Sigmoid colon (tissue), 7 donors: ENCODE data around the gene FPR2. TPM values are rescaled to one million over a fixed set of nuclear protein-coding genes. Genes with fewer than 3 reads are reported as not detected.
A peak's percentile ranks its signal among the peaks of the same experiment; 100 is the strongest.

Experiments used
- DNase-seq: peaks from one replicate; pipeline ENCODE4 v3.0.0-alpha.2; 2019
- H3K27ac ChIP-seq, 4 donors: fragments of 200-600 bp; sonication (generic); one replicate each; pipeline ENCODE4 v1.5.1; 2016 to 2019; ENCODE audit warnings: mild to moderate bottlenecking in 1 of 4
- H3K27me3 ChIP-seq, 3 donors: fragments of 200-600 bp; sonication (generic); one replicate each; pipeline ENCODE4 v1.5.1; 2019; ENCODE audit warnings: mild to moderate bottlenecking in 1 of 3
- H3K36me3 ChIP-seq, 4 donors: fragments of 200-600 bp; sonication (generic); one replicate each; pipeline ENCODE4 v1.5.1; 2016 to 2019
- H3K4me1 ChIP-seq, 4 donors: fragments of 200-600 bp; sonication (generic); one replicate each; pipeline ENCODE4 v1.5.1; 2017 to 2019
- H3K4me3 ChIP-seq, 4 donors: fragments of 200-600 bp; sonication (generic); one replicate each; pipeline ENCODE4 v1.5.1; 2017 to 2019; ENCODE audit warnings: mild to moderate bottlenecking in 2 of 4, moderate library complexity in 1 of 4
- H3K9me3 ChIP-seq, 4 donors: fragments of 200-600 bp in 3 of 4; sonication (generic) in 3 of 4; one replicate each; pipeline versions ENCODE4 v1.5.1 to v1.6.1; 2013 to 2019
- CTCF ChIP-seq, 4 experiments: fragments of 450-650 bp in 3 of 4; fragments of 200-600 bp in 1 of 4; IDR thresholded peaks; one replicate each; pipeline ENCODE4 v1.5.1; 2016 to 2019; ENCODE audit warnings: antibody characterized with exemption in 4 of 4, mild to moderate bottlenecking in 3 of 4, moderate library complexity in 2 of 4
- EP300 ChIP-seq, 4 donors: sonication (generic); formaldehyde crosslinking; IDR thresholded peaks; one replicate each; pipeline ENCODE4 v1.6.1; 2017; ENCODE audit warnings: antibody characterized with exemption in 4 of 4
- POLR2A ChIP-seq, 2 donors: fragments of 450-650 bp; IDR thresholded peaks; one replicate each; pipeline ENCODE4 v1.6.1; 2016; ENCODE audit warnings: antibody characterized with exemption in 2 of 2, mild to moderate bottlenecking in 2 of 2, moderate library complexity in 2 of 2
- POLR2AphosphoS5 ChIP-seq, 4 donors: sonication (generic); formaldehyde crosslinking; IDR thresholded peaks; one replicate each; pipeline ENCODE4 v1.6.1; 2017; ENCODE audit warnings: antibody characterized with exemption in 4 of 4
- WGBS, 2 donors: extraction: QIAGEN DNeasy Blood & Tissue Kit; methylation state at CpG; one replicate each; pipeline ENCODE4 v1.1.7; 2013; 5-methylcytosine and 5-hydroxymethylcytosine counted together
- intact Hi-C: fragments of 100-400 bp; cut with DNase I; formaldehyde crosslinking; loops from one replicate; pipeline ENCODE4 v1.15.1; 2023
- polyA plus RNA-seq, 3 donors: library from polyadenylated mRNA; stranded (reverse); fragments of 200-250 nt; gene quantifications; one replicate each; pipeline ENCODE4 v1.2.3, GENCODE V29; 2013
- total RNA-seq, 4 donors: library from RNA; depleted of rRNA; stranded (reverse); fragments of >200 nt; gene quantifications; one replicate each; pipeline ENCODE4 v1.1.0, GENCODE V29; 2016
- donor health status: healthy with polysubstance abuse.
- donor health status: Bipolar disorder and iron deficiency.
- donor health status: healthy.

Gene FPR2
- total RNA-seq (1 to 10 TPM in 2 of 4 donors, under 1 TPM in 1, not detected in 1; 0.36 to 3.7 (median 1.2) TPM), polyA plus RNA-seq (1 to 10 TPM in 2 of 3 donors, under 1 TPM in 1; 0.60 to 2.3 (median 1.4) TPM)

- no peak for DNase-seq
- Histone ChIP-seq H3K36me3 (no peaks in the 10 kb centered on the region), H3K4me3 (no peak within 1 kb of the TSS), H3K4me1 (no peaks in the 10 kb centered on the region), H3K9me3 (no peaks in the 10 kb centered on the region), H3K27me3 (peaks cover 0 to 14% (median 0%) of the 10 kb centered on the region in 3 donors), H3K27ac (no peak within 1 kb of the TSS)
- intact Hi-C loops: no loop called here
- 60 to 68% methylated on average over 8 of the region's 8 CpGs for WGBS, 2 donors
- TF ChIP-seq POLR2A (IDR thresholded peaks at IDR 0.05): no peak
- TF ChIP-seq EP300 (IDR thresholded peaks at IDR 0.05): no peak
- no peak for TF ChIP-seq POLR2AphosphoS5 (IDR thresholded peaks at IDR 0.05)
- no peak for TF ChIP-seq CTCF (IDR thresholded peaks at IDR 0.05)
These were observed at the start of gene FPR2 for GRCh38 chr19:51760697-51761356. Gene FPR2 (plus strand): TSS chr19:51761180. CDS start chr19:51768659, 7,479 bp downstream.

GRCh38 chr19:51711702-51712101, 49.3 kb upstream of the FPR2 start:
- H3K27ac ChIP-seq: no peak overlapping the region
- H3K4me3 ChIP-seq: no peak overlapping the region
- H3K9me3 ChIP-seq: no peaks in the 10 kb centered on the region
- TF ChIP-seq CTCF (IDR thresholded peaks at IDR 0.05) (no peak), POLR2AphosphoS5 (IDR thresholded peaks at IDR 0.05) (no peak), POLR2A (IDR thresholded peaks at IDR 0.05) (no peak), EP300 (IDR thresholded peaks at IDR 0.05) (no peak)
- WGBS, 2 donors: 50 to 85% methylated on average over 1 of the region's 1 CpG
- H3K36me3 ChIP-seq: peaks cover 0 to 4% (median 2%) of the 10 kb centered on the region in 4 donors
- H3K27me3 ChIP-seq: peaks cover 0 to 3% (median 0%) of the 10 kb centered on the region in 3 donors
- no peaks in the 10 kb centered on the region for H3K4me1 ChIP-seq
- DNase-seq: no peak
- intact Hi-C loops: no loop called here

- Histone ChIP-seq H3K4me3 (no peak overlapping the region), H3K4me1 (no peaks in the 10 kb centered on the region), H3K9me3 (no peaks in the 10 kb centered on the region), H3K36me3 (no peaks in the 10 kb centered on the region), H3K27ac (no peak overlapping the region), H3K27me3 (peaks cover 0 to 12% (median 0%) of the 10 kb centered on the region in 3 donors)
- TF ChIP-seq POLR2A (IDR thresholded peaks at IDR 0.05): no peak
- TF ChIP-seq POLR2AphosphoS5 (IDR thresholded peaks at IDR 0.05): peak in 1 of 4 donors; percentile 10
- no peak for TF ChIP-seq EP300 (IDR thresholded peaks at IDR 0.05)
- peak in 1 of 4 experiments; percentile 7 for TF ChIP-seq CTCF (IDR thresholded peaks at IDR 0.05)
- no peak for DNase-seq
- 43% methylated on average over 9 of the region's 9 CpGs for WGBS, 2 donors
- intact Hi-C loops: no loop called here
These were observed 48.4 kb upstream of the FPR2 start for GRCh38 chr19:51712461-51713081.

- Histone ChIP-seq H3K27me3 (peaks cover 0 to 21% (median 4%) of the 10 kb centered on the region in 3 donors), H3K27ac (no peak overlapping the region), H3K4me1 (no peaks in the 10 kb centered on the region), H3K4me3 (no peak overlapping the region), H3K9me3 (no peaks in the 10 kb centered on the region), H3K36me3 (no peaks in the 10 kb centered on the region)
- intact Hi-C loops: no loop called here
- WGBS, 2 donors: 94 to 95% methylated on average over 74 of the region's 74 CpGs
- no peak for DNase-seq
- TF ChIP-seq POLR2A (IDR thresholded peaks at IDR 0.05) (no peak), CTCF (IDR thresholded peaks at IDR 0.05) (no peak), POLR2AphosphoS5 (IDR thresholded peaks at IDR 0.05) (peak in 1 of 4 donors; percentile 6)
These were observed 47.4 kb upstream of the FPR2 start for GRCh38 chr19:51713319-51714285.
